HG02588 (cell line): ENCODE results near the gene ARHGAP8.

Experiments used
- ATAC-seq: cut with Tn5 transposase; IDR thresholded peaks from one replicate; pipeline ENCODE4 v1.9.1; 2021; ENCODE audit warnings: mild to moderate bottlenecking, moderate library complexity; ENCODE audit not compliant: unreplicated experiment

The ARHGAP8 gene

GRCh38 chr22:44823806-44824205 is 71.4 kb downstream of the ARHGAP8 start:
- ATAC-seq: no peak

GRCh38 chr22:44824271-44824670 is 71.9 kb downstream of the ARHGAP8 start:
- ATAC-seq: no peak

GRCh38 chr22:44825310-44826150 is 73.2 kb downstream of the ARHGAP8 start:
- ATAC-seq: no peak

- no peak for ATAC-seq
Measured at GRCh38 chr22:44827666-44828190, 75.4 kb downstream of the ARHGAP8 start.

- ATAC-seq: no peak
Measured at GRCh38 chr22:44828193-44828592, 75.8 kb downstream of the ARHGAP8 start.

- ATAC-seq: no peak
Measured at GRCh38 chr22:44831885-44832284, 79.5 kb downstream of the ARHGAP8 start.

- ATAC-seq: no peak
Measured at GRCh38 chr22:44834065-44834464, 81.7 kb downstream of the ARHGAP8 start.

- ATAC-seq: no peak
Measured at GRCh38 chr22:44837481-44837880, 85.1 kb downstream of the ARHGAP8 start.

- no peak for ATAC-seq
Measured at GRCh38 chr22:44838316-44839016, 86.1 kb downstream of the ARHGAP8 start.

- ATAC-seq: no peak
Measured at GRCh38 chr22:44839061-44839460, 86.7 kb downstream of the ARHGAP8 start.

- ATAC-seq: no peak
Measured at GRCh38 chr22:44839721-44840120, 87.3 kb downstream of the ARHGAP8 start.

- no peak for ATAC-seq
Measured at GRCh38 chr22:44840611-44841322, 88.4 kb downstream of the ARHGAP8 start.

- no peak for ATAC-seq
Measured at GRCh38 chr22:44842417-44842816, 90.0 kb downstream of the ARHGAP8 start.

GRCh38 chr22:44845191-44845590 is 92.8 kb downstream of the ARHGAP8 start:
- no peak for ATAC-seq

- ATAC-seq: no peak
Measured at GRCh38 chr22:44845796-44846720, 93.7 kb downstream of the ARHGAP8 start.

GRCh38 chr22:44846726-44847275 is 94.4 kb downstream of the ARHGAP8 start:
- no peak for ATAC-seq

GRCh38 chr22:44847380-44847779 is 95.0 kb downstream of the ARHGAP8 start:
- no peak for ATAC-seq

GRCh38 chr22:44847892-44848291 is 95.5 kb downstream of the ARHGAP8 start:
- ATAC-seq: no peak

GRCh38 chr22:44848296-44848741 is 95.9 kb downstream of the ARHGAP8 start:
- ATAC-seq: no peak
